Neural cell (in vitro differentiated cells): Measurements from ENCODE around the gene TRIM66. TPM values are rescaled to one million over a fixed set of nuclear protein-coding genes. Genes with fewer than 3 reads are reported as not detected.

Experiments
- H2AFZ ChIP-seq: fragments of 200-600, 300-800 bp; sonication (generic), shearing (Covaris generic); 2 replicates; pipeline ENCODE4 v1.6.0; 2014; ENCODE audit warnings: low read depth, mild to moderate bottlenecking, antibody characterized with exemption, low read length, moderate library complexity
- H3F3A ChIP-seq: fragments of 200-600 bp; shearing (Covaris generic); 2 replicates; pipeline ENCODE4 v1.6.1; 2016; ENCODE audit warnings: mild to moderate bottlenecking, moderate library complexity, mixed read lengths, antibody characterized with exemption, low read length; ENCODE audit not compliant: insufficient read depth, poor library complexity, severe bottlenecking
- H3K27ac ChIP-seq: fragments of 200-600, 300-800 bp; sonication (generic), shearing (Covaris generic); 2 replicates; pipeline ENCODE4 v1.5.1; 2014; ENCODE audit warnings: mild to moderate bottlenecking, low read length, moderate library complexity
- H3K27me3 ChIP-seq: fragments of 300-800, 200-600 bp; sonication (generic), shearing (Covaris generic); 2 replicates; pipeline ENCODE4 v1.6.0; 2014; ENCODE audit warnings: mild to moderate bottlenecking, low read depth, low read length, moderate library complexity; ENCODE audit not compliant: insufficient read depth
- H3K36me3 ChIP-seq: fragments of 300-800, 200-600 bp; sonication (generic), shearing (Covaris generic); 2 replicates; pipeline ENCODE4 v1.5.1; 2014; ENCODE audit warnings: mild to moderate bottlenecking, antibody characterized with exemption, low read length, moderate library complexity; ENCODE audit not compliant: insufficient read depth
- H3K4me2 ChIP-seq: fragments of 300-800, 200-600 bp; sonication (generic), shearing (Covaris generic); 2 replicates; pipeline ENCODE4 v1.6.0; 2014; ENCODE audit warnings: mild to moderate bottlenecking, low read length
- H3K4me3 ChIP-seq: fragments of 300-800, 200-600 bp; sonication (generic), shearing (Covaris generic); 2 replicates; pipeline ENCODE4 v1.5.1; 2014; ENCODE audit warnings: mild to moderate bottlenecking, low read length, moderate library complexity
- H3K79me2 ChIP-seq: fragments of 200-600 bp; shearing (Covaris generic); replicated peaks from 2 replicates; pipeline ENCODE4 v1.6.0; 2014; ENCODE audit warnings: mild to moderate bottlenecking, low read length, moderate library complexity; ENCODE audit not compliant: insufficient read depth
- H3K9ac ChIP-seq: fragments of 300-800, 200-600 bp; sonication (generic), shearing (Covaris generic); 2 replicates; pipeline ENCODE4 v1.6.1; 2016; ENCODE audit warnings: mild to moderate bottlenecking, low read length, mixed read lengths
- H3K9me2 ChIP-seq: fragments of 200-600 bp; shearing (Covaris generic); 2 replicates; pipeline ENCODE4 v1.6.1; 2016; ENCODE audit warnings: mild to moderate bottlenecking, low read length, mixed read lengths; ENCODE audit not compliant: insufficient read depth
- H3K9me3 ChIP-seq: fragments of 200-600, 300-800 bp; sonication (generic), shearing (Covaris generic); 2 replicates; pipeline ENCODE4 v1.6.1; 2016; ENCODE audit warnings: mild to moderate bottlenecking, mixed run types, low read length, moderate library complexity, mixed read lengths
- H4K20me1 ChIP-seq: fragments of 200-600 bp; shearing (Covaris generic); 2 replicates; pipeline ENCODE4 v1.6.1; 2016; ENCODE audit warnings: mild to moderate bottlenecking, mixed run types; ENCODE audit not compliant: insufficient read depth
- CTCF ChIP-seq: fragments of 450-650 bp; IDR thresholded peaks from 2 replicates; pipeline ENCODE4 v1.5.1; 2014; ENCODE audit warnings: antibody characterized with exemption, mild to moderate bottlenecking, moderate library complexity; ENCODE audit not compliant: poor library complexity, severe bottlenecking
- EP300 ChIP-seq: fragments of 450-650 bp; conservative IDR thresholded peaks from 2 replicates; pipeline ENCODE4 v1.6.1; 2014; ENCODE audit warnings: antibody characterized with exemption, mild to moderate bottlenecking, moderate library complexity; ENCODE audit not compliant: poor library complexity, severe bottlenecking
- EZH2 ChIP-seq: fragments of 200-600, 300-800 bp; shearing (Covaris generic), sonication (generic); IDR thresholded peaks from 2 replicates; pipeline ENCODE4 v1.6.1; 2014; ENCODE audit warnings: antibody characterized with exemption, low read length, borderline replicate concordance, mild to moderate bottlenecking; ENCODE audit not compliant: insufficient read depth, poor library complexity, severe bottlenecking
- MXI1 ChIP-seq: fragments of 450-650 bp; conservative IDR thresholded peaks from 2 replicates; pipeline ENCODE4 v1.6.1; 2014; ENCODE audit warnings: antibody characterized with exemption, mild to moderate bottlenecking; ENCODE audit not compliant: poor library complexity, severe bottlenecking
- POLR2AphosphoS5 ChIP-seq: IDR thresholded peaks from 2 replicates; pipeline ENCODE4 v1.6.1; 2012
- RAD21 ChIP-seq: fragments of 450-650 bp; conservative IDR thresholded peaks from 2 replicates; pipeline ENCODE4 v1.6.1; 2014; ENCODE audit warnings: antibody characterized with exemption, mild to moderate bottlenecking, moderate library complexity
- REST ChIP-seq: IDR thresholded peaks from 2 replicates; pipeline ENCODE4 v1.6.1; 2012; ENCODE audit warnings: borderline replicate concordance
- SMC3 ChIP-seq: fragments of 450-650 bp; conservative IDR thresholded peaks from 2 replicates; pipeline ENCODE4 v1.6.1; 2014; ENCODE audit warnings: antibody characterized with exemption, mild to moderate bottlenecking, moderate library complexity; ENCODE audit not compliant: poor library complexity
- TAF1 ChIP-seq: IDR thresholded peaks from 2 replicates; pipeline ENCODE4 v1.6.1; 2012; ENCODE audit warnings: low read depth
- polyA plus RNA-seq: library from polyadenylated mRNA; depleted of rRNA; stranded (reverse); fragments of >200 nt; gene quantifications from 2 replicates; pipeline ENCODE4 v1.2.3, GENCODE V29; 2014

TRIM66 gene
- polyA plus RNA-seq, 1 donor from 2014 or later = 0.82 TPM

GRCh38 chr11:8690374-8691342 lies 8.2 kb upstream of the TRIM66 start:
- Histone ChIP-seq H2AFZ (no peak overlapping the region), H3K9ac (no peak overlapping the region), H4K20me1 (no peaks in the 10 kb centered on the region), H3F3A (peaks cover 13% of the 10 kb centered on the region), H3K36me3 (peaks cover 8% of the 10 kb centered on the region), H3K9me2 (no peaks in the 10 kb centered on the region), H3K79me2 (no peaks in the 10 kb centered on the region), H3K4me2 (no peak overlapping the region), H3K9me3 (no peaks in the 10 kb centered on the region), H3K4me3 (no peak overlapping the region), H3K27me3 (no peaks in the 10 kb centered on the region), H3K27ac (no peak overlapping the region)
- TF ChIP-seq EP300 = no peak
- TF ChIP-seq REST = no peak
- TF ChIP-seq EZH2 = no peak
- no peak for TF ChIP-seq SMC3
- no peak for TF ChIP-seq TAF1
- TF ChIP-seq MXI1 = no peak
- TF ChIP-seq POLR2AphosphoS5 = no peak
- TF ChIP-seq RAD21 = no peak
- TF ChIP-seq CTCF = no peak

GRCh38 chr11:8689726-8690255 lies 7.3 kb upstream of the TRIM66 start:
- H3K9ac ChIP-seq = no peak overlapping the region
- TF ChIP-seq REST = no peak
- H3K79me2 ChIP-seq = no peaks in the 10 kb centered on the region
- H3K4me2 ChIP-seq = peak overlapping the region; percentile 99
- peaks cover 8% of the 10 kb centered on the region for H3K36me3 ChIP-seq
- no peak overlapping the region for H2AFZ ChIP-seq
- no peaks in the 10 kb centered on the region for H4K20me1 ChIP-seq
- peaks cover 13% of the 10 kb centered on the region for H3F3A ChIP-seq
- no peaks in the 10 kb centered on the region for H3K9me2 ChIP-seq
- no peak overlapping the region for H3K27ac ChIP-seq
- H3K4me3 ChIP-seq = peak overlapping the region; percentile 84
- H3K27me3 ChIP-seq = no peaks in the 10 kb centered on the region
- no peaks in the 10 kb centered on the region for H3K9me3 ChIP-seq
